ENCODE results near the gene KIF6.
A peak's percentile ranks its signal among the peaks of the same experiment; 100 is the strongest.

The KIF6 gene

DNA sequence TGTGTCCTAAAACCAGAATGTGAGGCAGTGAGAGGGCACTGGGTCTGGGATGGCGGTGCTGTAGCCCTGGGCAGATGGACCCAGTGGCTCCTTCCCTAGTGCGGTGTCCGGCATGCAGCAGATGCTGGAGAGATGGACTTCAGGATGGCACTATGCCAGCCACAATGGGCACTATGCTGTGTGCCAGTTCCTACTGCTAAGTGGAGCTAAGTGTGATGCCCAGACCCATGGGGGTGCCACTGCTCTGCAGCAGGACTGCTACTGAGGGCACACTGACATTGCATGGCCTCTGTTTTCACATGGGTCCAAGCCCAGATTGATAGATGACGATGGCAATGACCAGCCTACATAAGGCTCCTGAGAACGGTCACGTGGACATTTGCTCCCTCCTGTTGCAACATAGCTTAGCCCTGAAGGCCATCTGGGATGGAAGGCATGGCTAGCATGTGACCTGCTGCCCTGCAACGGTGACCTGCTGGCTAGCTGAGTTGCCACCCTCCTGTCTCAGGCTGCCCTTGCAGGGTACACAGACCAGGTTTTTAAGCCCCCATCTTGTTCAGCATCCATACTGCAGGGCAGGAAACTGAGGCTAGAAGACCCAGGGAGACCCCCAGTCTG lies 371.4 kb downstream of the KIF6 start:
- Histone ChIP-seq H3K4me3 (ENCODE audit: control insufficient read depth in 1 of 7, extremely low read depth in 1 of 7, insufficient read depth in 4 of 7, low read depth in 2 of 7, low read length in 6 of 7) (no peak overlapping the region), H3K9me3 (ENCODE audit: control extremely low read depth in 1 of 5, control insufficient read depth in 4 of 5, insufficient read depth in 2 of 5, low read depth in 1 of 5, low read length in 4 of 5) (no peaks in the 10 kb centered on the region), H3K36me3 (ENCODE audit: control insufficient read depth in 4 of 4, insufficient read depth in 4 of 4, low read length in 3 of 4) (no peaks in the 10 kb centered on the region), H3K4me1 (ENCODE audit: control extremely low read depth in 1 of 4, control insufficient read depth in 4 of 4, insufficient read depth in 4 of 4, low read length in 3 of 4) (peaks cover 0 to 6% (median 4%) of the 10 kb centered on the region in 4 experiments), H3K27me3 (replicated peaks in 2 of 5; ENCODE audit: control insufficient read depth in 4 of 5, insufficient read depth in 5 of 5, low read length in 4 of 5) (no peaks in the 10 kb centered on the region), H3K27ac (ENCODE audit: insufficient read depth in 1 of 2, low read depth in 1 of 2, low read length in 2 of 2, poor library complexity in 1 of 2, severe bottlenecking in 2 of 2) (no peak overlapping the region)
- POLR2A ChIA-PET, result no interaction called here
- no peak for DNase-seq
- WGBS (ENCODE audit: insufficient coverage), result 95% methylated on average over 7 of the region's 7 CpGs
- CTCF ChIA-PET, result interaction anchor here (1.4 to 2.3 kb wide), 3 partner anchors 8 to 12 kb away, joined by 3 to 10 read pairs (median 4); no protein-coding TSS in a partner anchor

DNA sequence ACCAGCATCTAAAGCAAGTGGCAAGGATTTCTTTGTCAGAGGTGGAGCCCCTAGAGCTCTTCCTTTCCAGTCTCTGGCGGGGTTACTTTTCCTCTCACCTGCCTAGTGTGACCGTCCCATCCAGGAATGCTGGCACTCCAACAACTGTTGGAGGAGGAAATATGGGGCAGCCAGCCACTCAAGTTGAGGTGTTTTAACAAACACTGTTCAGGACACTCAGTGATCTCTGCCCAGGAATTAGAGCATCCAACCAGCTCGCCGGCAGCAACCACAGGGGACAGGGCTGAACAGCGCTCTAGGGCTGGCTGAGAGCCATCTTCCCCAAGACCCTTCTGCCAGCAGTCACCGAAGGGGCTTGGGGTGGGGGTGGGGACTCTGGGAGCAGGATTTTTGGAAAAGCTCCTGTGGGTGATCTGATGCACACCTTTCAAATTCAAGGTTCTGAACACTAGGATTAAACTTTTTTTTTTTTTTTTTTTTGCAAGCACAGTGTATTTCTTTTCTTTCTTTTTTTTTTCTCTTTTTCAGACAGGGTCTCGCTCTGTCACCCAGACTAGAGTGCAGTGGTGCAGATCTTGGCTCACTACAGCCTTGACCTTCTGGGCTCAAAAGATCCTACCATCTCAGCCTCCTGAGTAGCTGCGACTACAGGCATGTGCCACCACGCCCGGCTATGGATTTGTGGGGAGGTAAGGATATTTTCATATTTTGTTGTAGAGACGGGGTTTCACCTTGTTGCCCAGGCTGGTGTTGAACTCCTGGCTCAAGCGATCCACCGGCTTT lies 374.3 kb downstream of the KIF6 start:
- no peaks in the 10 kb centered on the region for H3K36me3 ChIP-seq (ENCODE audit: control insufficient read depth in 4 of 4, insufficient read depth in 4 of 4, low read length in 3 of 4)
- no peak for DNase-seq
- no peak overlapping the region for H3K27ac ChIP-seq (ENCODE audit: insufficient read depth in 1 of 2, low read depth in 1 of 2, low read length in 2 of 2, poor library complexity in 1 of 2, severe bottlenecking in 2 of 2)
- ChIA-PET POLR2A (no interaction called here), CTCF (interaction anchor here (1.2 to 1.9 kb wide), 2 partner anchors 12 to 41 kb away, joined by 4 to 8 read pairs; no protein-coding TSS in a partner anchor)
- H3K4me1 ChIP-seq (ENCODE audit: control extremely low read depth in 1 of 4, control insufficient read depth in 4 of 4, insufficient read depth in 4 of 4, low read length in 3 of 4), result peaks cover 0 to 6% (median 2%) of the 10 kb centered on the region in 4 experiments
- 98% methylated on average over 6 of the region's 13 CpGs for WGBS (ENCODE audit: insufficient coverage)
- H3K27me3 ChIP-seq (replicated peaks in 2 of 5; ENCODE audit: control insufficient read depth in 4 of 5, insufficient read depth in 5 of 5, low read length in 4 of 5), result no peaks in the 10 kb centered on the region
- H3K9me3 ChIP-seq (ENCODE audit: control extremely low read depth in 1 of 5, control insufficient read depth in 4 of 5, insufficient read depth in 2 of 5, low read depth in 1 of 5, low read length in 4 of 5), result no peaks in the 10 kb centered on the region
- H3K4me3 ChIP-seq (ENCODE audit: control insufficient read depth in 1 of 7, extremely low read depth in 1 of 7, insufficient read depth in 4 of 7, low read depth in 2 of 7, low read length in 6 of 7), result no peak overlapping the region

DNA sequence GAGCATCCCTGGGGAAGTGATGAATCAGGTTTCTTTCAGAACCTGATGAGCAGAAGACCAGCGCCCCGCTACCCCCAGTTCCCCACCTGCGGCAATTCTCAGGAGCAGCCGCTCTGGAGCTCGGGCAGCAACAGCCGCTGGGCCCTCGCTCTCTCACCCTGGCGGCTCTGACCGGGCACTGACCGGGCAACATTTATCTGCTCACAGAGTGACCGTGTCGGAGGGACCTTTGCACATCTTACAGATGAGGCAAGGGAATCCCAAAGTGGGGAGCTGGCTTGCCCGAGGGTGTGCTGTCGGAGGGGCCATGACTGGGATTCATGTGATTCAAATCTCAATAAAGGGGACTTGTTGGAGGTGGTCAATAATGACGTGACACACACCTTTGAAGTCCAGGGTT lies 376.5 kb downstream of the KIF6 start:
- no peaks in the 10 kb centered on the region for H3K9me3 ChIP-seq (ENCODE audit: control extremely low read depth in 1 of 5, control insufficient read depth in 4 of 5, insufficient read depth in 2 of 5, low read depth in 1 of 5, low read length in 4 of 5)
- POLR2A ChIA-PET, result interaction anchor here (0.6 kb wide), 1 partner anchor 39 kb away, joined by 3 read pairs; no protein-coding TSS in a partner anchor
- no peak overlapping the region for H3K27ac ChIP-seq (ENCODE audit: insufficient read depth in 1 of 2, low read depth in 1 of 2, low read length in 2 of 2, poor library complexity in 1 of 2, severe bottlenecking in 2 of 2)
- H3K4me3 ChIP-seq (ENCODE audit: control insufficient read depth in 1 of 7, extremely low read depth in 1 of 7, insufficient read depth in 4 of 7, low read depth in 2 of 7, low read length in 6 of 7), result no peak overlapping the region
- no peaks in the 10 kb centered on the region for H3K36me3 ChIP-seq (ENCODE audit: control insufficient read depth in 4 of 4, insufficient read depth in 4 of 4, low read length in 3 of 4)
- no peaks in the 10 kb centered on the region for H3K27me3 ChIP-seq (replicated peaks in 2 of 5; ENCODE audit: control insufficient read depth in 4 of 5, insufficient read depth in 5 of 5, low read length in 4 of 5)
- peaks cover 0 to 7% (median 2%) of the 10 kb centered on the region in 4 experiments for H3K4me1 ChIP-seq (ENCODE audit: control extremely low read depth in 1 of 4, control insufficient read depth in 4 of 4, insufficient read depth in 4 of 4, low read length in 3 of 4)
- DNase-seq, result no peak
- WGBS (ENCODE audit: insufficient coverage), result 97% methylated on average over 15 of the region's 15 CpGs
- CTCF ChIA-PET, result interaction anchor here (0.9 to 5.4 kb wide), 5 partner anchors 9 to 958 kb away, joined by 3 to 32 read pairs (median 10); no protein-coding TSS in a partner anchor

GRCh38 chr6:39347906-39348585 lies 377.2 kb downstream of the KIF6 start:
- Histone ChIP-seq H3K27ac (ENCODE audit: insufficient read depth in 1 of 2, low read depth in 1 of 2, low read length in 2 of 2, poor library complexity in 1 of 2, severe bottlenecking in 2 of 2) (no peak overlapping the region), H3K27me3 (replicated peaks in 2 of 5; ENCODE audit: control insufficient read depth in 4 of 5, insufficient read depth in 5 of 5, low read length in 4 of 5) (no peaks in the 10 kb centered on the region), H3K4me1 (ENCODE audit: control extremely low read depth in 1 of 4, control insufficient read depth in 4 of 4, insufficient read depth in 4 of 4, low read length in 3 of 4) (peaks cover 0 to 14% (median 8%) of the 10 kb centered on the region in 4 experiments), H3K4me3 (ENCODE audit: control insufficient read depth in 1 of 7, extremely low read depth in 1 of 7, insufficient read depth in 4 of 7, low read depth in 2 of 7, low read length in 6 of 7) (no peak overlapping the region), H3K9me3 (ENCODE audit: control extremely low read depth in 1 of 5, control insufficient read depth in 4 of 5, insufficient read depth in 2 of 5, low read depth in 1 of 5, low read length in 4 of 5) (no peaks in the 10 kb centered on the region), H3K36me3 (ENCODE audit: control insufficient read depth in 4 of 4, insufficient read depth in 4 of 4, low read length in 3 of 4) (no peaks in the 10 kb centered on the region)
- WGBS (ENCODE audit: insufficient coverage), result 31% methylated on average over 7 of the region's 9 CpGs
- ChIA-PET POLR2A (no interaction called here), CTCF (interaction anchor here (0.9 to 5.4 kb wide), 7 partner anchors 9 to 959 kb away, joined by 3 to 32 read pairs (median 8); no protein-coding TSS in a partner anchor)
- DNase-seq, result peak; percentile 47 to 72 (median 55)

- no peaks in the 10 kb centered on the region for H3K36me3 ChIP-seq (ENCODE audit: control insufficient read depth in 4 of 4, insufficient read depth in 4 of 4, low read length in 3 of 4)
- POLR2A ChIA-PET, result interaction anchor here (0.6 kb wide), 1 partner anchor 15 kb away, joined by 3 read pairs; no protein-coding TSS in a partner anchor
- no peak overlapping the region for H3K27ac ChIP-seq (ENCODE audit: insufficient read depth in 1 of 2, low read depth in 1 of 2, low read length in 2 of 2, poor library complexity in 1 of 2, severe bottlenecking in 2 of 2)
- no peak overlapping the region for H3K4me3 ChIP-seq (ENCODE audit: control insufficient read depth in 1 of 7, extremely low read depth in 1 of 7, insufficient read depth in 4 of 7, low read depth in 2 of 7, low read length in 6 of 7)
- H3K27me3 ChIP-seq (replicated peaks in 2 of 5; ENCODE audit: control insufficient read depth in 4 of 5, insufficient read depth in 5 of 5, low read length in 4 of 5), result no peaks in the 10 kb centered on the region
- H3K9me3 ChIP-seq (ENCODE audit: control extremely low read depth in 1 of 5, control insufficient read depth in 4 of 5, insufficient read depth in 2 of 5, low read depth in 1 of 5, low read length in 4 of 5), result no peaks in the 10 kb centered on the region
- 100% methylated on average over 6 of the region's 6 CpGs for WGBS (ENCODE audit: insufficient coverage)
- DNase-seq, result no peak
- peaks cover 0 to 22% (median 17%) of the 10 kb centered on the region in 4 experiments for H3K4me1 ChIP-seq (ENCODE audit: control extremely low read depth in 1 of 4, control insufficient read depth in 4 of 4, insufficient read depth in 4 of 4, low read length in 3 of 4)
- CTCF ChIA-PET, result interaction anchor here (0.8 to 5.4 kb wide), 14 partner anchors 8 to 546 kb away, joined by 3 to 32 read pairs (median 4); no protein-coding TSS in a partner anchor
Measured at GRCh38 chr6:39347206-39347605, 378.0 kb downstream of the KIF6 start.

GRCh38 chr6:39344821-39345280 lies 380.4 kb downstream of the KIF6 start:
- peaks cover 16 to 46% (median 40%) of the 10 kb centered on the region in 4 experiments for H3K4me1 ChIP-seq (ENCODE audit: control extremely low read depth in 1 of 4, control insufficient read depth in 4 of 4, insufficient read depth in 4 of 4, low read length in 3 of 4)
- no peaks in the 10 kb centered on the region for H3K9me3 ChIP-seq (ENCODE audit: control extremely low read depth in 1 of 5, control insufficient read depth in 4 of 5, insufficient read depth in 2 of 5, low read depth in 1 of 5, low read length in 4 of 5)
- DNase-seq, result no peak
- no peaks in the 10 kb centered on the region for H3K27me3 ChIP-seq (replicated peaks in 2 of 5; ENCODE audit: control insufficient read depth in 4 of 5, insufficient read depth in 5 of 5, low read length in 4 of 5)
- no peaks in the 10 kb centered on the region for H3K36me3 ChIP-seq (ENCODE audit: control insufficient read depth in 4 of 4, insufficient read depth in 4 of 4, low read length in 3 of 4)
- H3K27ac ChIP-seq (ENCODE audit: insufficient read depth in 1 of 2, low read depth in 1 of 2, low read length in 2 of 2, poor library complexity in 1 of 2, severe bottlenecking in 2 of 2), result no peak overlapping the region
- ChIA-PET CTCF (interaction anchor here (5.4 kb wide), 1 partner anchor 36 kb away, joined by 32 read pairs; no protein-coding TSS in a partner anchor), POLR2A (no interaction called here)
- 93% methylated on average over 4 of the region's 7 CpGs for WGBS (ENCODE audit: insufficient coverage)
- no peak overlapping the region for H3K4me3 ChIP-seq (ENCODE audit: control insufficient read depth in 1 of 7, extremely low read depth in 1 of 7, insufficient read depth in 4 of 7, low read depth in 2 of 7, low read length in 6 of 7)
